ACC112 (cell line): ENCODE data around the gene FILIP1.

Experiments
- H2AFZ ChIP-seq: fragments of 200-600 bp; sonication (generic); one replicate; pipeline ENCODE4 v1.6.0; 2017; ENCODE audit warnings: antibody characterized with exemption, low read length; ENCODE audit not compliant: unreplicated experiment
- H3K27ac ChIP-seq: fragments of 200-600 bp; sonication (generic); 2 replicates; pipeline ENCODE4 v1.5.1; 2014; ENCODE audit warnings: low read depth, mild to moderate bottlenecking, antibody characterized with exemption, low read length, moderate library complexity
- H3K27me3 ChIP-seq: fragments of 200-600 bp; sonication (generic); 2 replicates; pipeline ENCODE4 v1.6.1; 2014; ENCODE audit warnings: mild to moderate bottlenecking, antibody characterized with exemption, low read length, moderate library complexity, mixed read lengths; ENCODE audit not compliant: insufficient read depth
- H3K36me3 ChIP-seq: fragments of 200-600 bp; sonication (generic); 2 replicates; pipeline ENCODE4 v1.6.1; 2016; ENCODE audit warnings: mild to moderate bottlenecking, antibody characterized with exemption, low read length, moderate library complexity, mixed read lengths; ENCODE audit not compliant: insufficient read depth
- H3K4me1 ChIP-seq: fragments of 200-600 bp; sonication (generic); one replicate; pipeline ENCODE4 v1.6.1; 2016; ENCODE audit warnings: low read length, mixed read lengths; ENCODE audit not compliant: insufficient read depth, unreplicated experiment, control insufficient read depth
- H3K4me3 ChIP-seq: fragments of 200-600 bp; sonication (generic); 2 replicates; pipeline ENCODE4 v1.5.1; 2014; ENCODE audit warnings: mild to moderate bottlenecking, low read depth, low read length
- H3K79me2 ChIP-seq: fragments of 200-600 bp; sonication (generic); one replicate; pipeline ENCODE4 v1.6.0; 2016; ENCODE audit warnings: low read length; ENCODE audit not compliant: control insufficient read depth, unreplicated experiment, insufficient read depth

The FILIP1 gene

GRCh38 chr6:75244063-75244584 lies 249.5 kb downstream of the FILIP1 start:
- Histone ChIP-seq H2AFZ (peak overlapping the region; percentile 92), H3K27ac (peak overlapping the region; percentile 86), H3K36me3 (peaks cover 9% of the 10 kb centered on the region), H3K4me3 (peak overlapping the region; percentile 83), H3K79me2 (peaks cover 36% of the 10 kb centered on the region), H3K27me3 (no peaks in the 10 kb centered on the region), H3K4me1 (peaks cover 12% of the 10 kb centered on the region)

DNA sequence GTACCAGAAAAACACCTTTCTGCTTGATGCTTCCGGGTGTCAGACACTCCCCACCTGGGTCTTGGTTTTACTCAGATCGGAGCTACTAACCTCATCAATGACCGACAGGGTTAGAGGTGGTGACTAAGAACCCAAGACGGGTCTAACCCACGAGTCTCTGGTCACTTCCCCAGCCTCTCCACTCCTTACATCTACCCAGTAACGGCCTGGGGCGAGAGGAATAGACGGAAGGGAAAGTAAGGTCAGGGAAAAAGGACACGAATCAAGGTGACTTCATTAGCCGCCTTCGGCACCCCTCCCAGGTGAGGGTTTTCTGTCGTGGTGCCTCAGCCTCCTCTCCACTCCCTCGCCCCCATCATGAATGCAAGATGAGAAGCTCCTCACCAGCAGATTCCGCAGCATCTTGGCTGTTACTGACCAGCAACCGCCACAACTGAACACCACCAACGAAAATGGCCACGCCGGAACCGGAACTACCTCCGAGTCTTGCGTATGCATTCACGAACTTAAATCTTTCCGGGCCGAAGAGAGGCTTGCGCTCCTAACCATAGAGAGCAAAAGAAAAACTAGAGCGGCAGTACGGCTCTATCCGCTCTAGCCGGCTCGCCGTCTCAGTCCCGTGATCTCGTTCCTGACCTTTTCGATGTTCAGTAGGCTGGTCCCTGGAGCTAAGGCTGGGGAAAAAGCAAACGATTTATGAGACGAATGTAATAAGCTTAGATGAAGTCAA lies 250.1 kb downstream of the FILIP1 start, which contains the start of gene COX7A2:
Gene COX7A2 (minus strand): TSS at position 469 of the 730 bp plus-strand sequence. CDS start 67 bp downstream, at position 402.
- Histone ChIP-seq H3K79me2 (peaks cover 36% of the 10 kb centered on the region), H3K27me3 (no peaks in the 10 kb centered on the region), H3K4me3 (peak within 1 kb of the TSS; percentile 83), H3K36me3 (peaks cover 11% of the 10 kb centered on the region), H3K27ac (peak within 1 kb of the TSS; percentile 86), H2AFZ (peak within 1 kb of the TSS; percentile 92), H3K4me1 (peaks cover 12% of the 10 kb centered on the region)
